Measurements from ENCODE around the gene COL6A5.
"Not testable (repeated sequence)": the region's sequence is repeated elsewhere in the genome, so short reads cannot be mapped to it uniquely, and the experiment has no call there.

GRCh38 chr3:130448155-130448554 is 102.7 kb downstream of the COL6A5 start:
- TF ChIP-seq POLR2A, CTCF (IDR thresholded peaks at IDR 0.05): not testable (repeated sequence)

Measured in thyroid gland (tissue), 4 donors.